Measurements from ENCODE around the gene BLM. TPM values are rescaled to one million over a fixed set of nuclear protein-coding genes. Genes with fewer than 3 reads are reported as not detected.

Gene BLM
- total and polyA plus RNA-seq, 2 of the 13 experiments (the other 11 are each of a cell fraction or from before 2014, with no cell fraction given): 5.1 to 11.8 TPM

DNA sequence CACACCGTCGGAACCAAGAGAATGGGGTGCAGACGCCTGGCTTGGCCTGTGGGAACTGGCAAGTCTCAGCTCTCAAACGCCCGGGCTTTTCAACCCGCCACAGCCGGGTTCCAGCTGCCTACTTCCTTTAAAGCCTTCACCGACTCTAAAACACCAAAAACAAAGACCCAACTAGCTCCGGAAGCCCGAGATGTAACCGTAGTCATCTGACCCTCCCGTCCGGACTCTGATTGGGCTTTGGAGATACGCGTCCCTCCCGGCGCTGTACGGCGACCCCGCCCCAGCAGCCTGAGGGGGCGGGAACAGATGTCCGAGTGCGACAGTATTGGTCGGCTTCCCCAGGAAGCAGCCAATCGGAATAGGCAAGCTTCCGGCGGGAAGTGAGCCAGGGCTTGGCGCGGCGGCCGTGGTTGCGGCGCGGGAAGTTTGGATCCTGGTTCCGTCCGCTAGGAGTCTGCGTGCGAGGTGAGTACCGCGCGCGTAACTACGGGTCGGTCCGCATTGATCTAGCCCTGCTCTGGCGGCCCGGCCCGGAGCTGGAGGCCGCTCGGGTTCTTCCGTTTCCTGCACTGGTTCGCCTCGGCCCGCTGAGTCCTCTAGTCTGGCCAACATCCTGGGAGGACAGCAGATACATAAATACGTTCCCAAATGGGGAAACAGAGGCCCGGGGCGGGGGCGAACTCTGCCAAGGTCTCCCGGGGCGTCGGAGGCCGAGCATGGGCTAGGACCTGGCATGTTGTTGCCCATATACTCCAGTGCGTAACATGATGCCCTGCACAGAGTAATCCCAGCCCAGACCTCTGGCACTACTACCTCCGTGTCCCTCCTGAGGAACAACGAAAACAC is at the start of gene BLM (continued):
- no peak for TF ChIP-seq NFE2L2 (IDR thresholded peaks at IDR 0.05; ENCODE audit: low read length)
- TF ChIP-seq, protein P1, sequence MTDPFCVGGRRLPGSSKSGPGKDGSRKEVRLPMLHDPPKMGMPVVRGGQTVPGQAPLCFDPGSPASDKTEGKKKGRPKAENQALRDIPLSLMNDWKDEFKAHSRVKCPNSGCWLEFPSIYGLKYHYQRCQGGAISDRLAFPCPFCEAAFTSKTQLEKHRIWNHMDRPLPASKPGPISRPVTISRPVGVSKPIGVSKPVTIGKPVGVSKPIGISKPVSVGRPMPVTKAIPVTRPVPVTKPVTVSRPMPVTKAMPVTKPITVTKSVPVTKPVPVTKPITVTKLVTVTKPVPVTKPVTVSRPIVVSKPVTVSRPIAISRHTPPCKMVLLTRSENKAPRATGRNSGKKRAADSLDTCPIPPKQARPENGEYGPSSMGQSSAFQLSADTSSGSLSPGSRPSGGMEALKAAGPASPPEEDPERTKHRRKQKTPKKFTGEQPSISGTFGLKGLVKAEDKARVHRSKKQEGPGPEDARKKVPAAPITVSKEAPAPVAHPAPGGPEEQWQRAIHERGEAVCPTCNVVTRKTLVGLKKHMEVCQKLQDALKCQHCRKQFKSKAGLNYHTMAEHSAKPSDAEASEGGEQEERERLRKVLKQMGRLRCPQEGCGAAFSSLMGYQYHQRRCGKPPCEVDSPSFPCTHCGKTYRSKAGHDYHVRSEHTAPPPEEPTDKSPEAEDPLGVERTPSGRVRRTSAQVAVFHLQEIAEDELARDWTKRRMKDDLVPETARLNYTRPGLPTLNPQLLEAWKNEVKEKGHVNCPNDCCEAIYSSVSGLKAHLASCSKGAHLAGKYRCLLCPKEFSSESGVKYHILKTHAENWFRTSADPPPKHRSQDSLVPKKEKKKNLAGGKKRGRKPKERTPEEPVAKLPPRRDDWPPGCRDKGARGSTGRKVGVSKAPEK (CRISPR knock-in tag; IDR thresholded peaks at IDR 0.05; ENCODE audit: borderline replicate concordance): no peak
- TF ChIP-seq, protein P2, sequence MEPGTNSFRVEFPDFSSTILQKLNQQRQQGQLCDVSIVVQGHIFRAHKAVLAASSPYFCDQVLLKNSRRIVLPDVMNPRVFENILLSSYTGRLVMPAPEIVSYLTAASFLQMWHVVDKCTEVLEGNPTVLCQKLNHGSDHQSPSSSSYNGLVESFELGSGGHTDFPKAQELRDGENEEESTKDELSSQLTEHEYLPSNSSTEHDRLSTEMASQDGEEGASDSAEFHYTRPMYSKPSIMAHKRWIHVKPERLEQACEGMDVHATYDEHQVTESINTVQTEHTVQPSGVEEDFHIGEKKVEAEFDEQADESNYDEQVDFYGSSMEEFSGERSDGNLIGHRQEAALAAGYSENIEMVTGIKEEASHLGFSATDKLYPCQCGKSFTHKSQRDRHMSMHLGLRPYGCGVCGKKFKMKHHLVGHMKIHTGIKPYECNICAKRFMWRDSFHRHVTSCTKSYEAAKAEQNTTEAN (CRISPR knock-in tag; conservative IDR thresholded peaks at IDR 0.05): no peak
- TF ChIP-seq, protein P3, sequence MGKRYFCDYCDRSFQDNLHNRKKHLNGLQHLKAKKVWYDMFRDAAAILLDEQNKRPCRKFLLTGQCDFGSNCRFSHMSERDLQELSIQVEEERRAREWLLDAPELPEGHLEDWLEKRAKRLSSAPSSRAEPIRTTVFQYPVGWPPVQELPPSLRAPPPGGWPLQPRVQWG (CRISPR knock-in tag; IDR thresholded peaks at IDR 0.05; ENCODE audit: borderline replicate concordance, low read depth): no peak
- TF ChIP-seq RBAK (CRISPR knock-in tag; IDR thresholded peaks at IDR 0.05): no peak
- no peak for TF ChIP-seq ZNF75D (CRISPR knock-in tag; IDR thresholded peaks at IDR 0.05; ENCODE audit: borderline replicate concordance)
- no peak for TF ChIP-seq NPAS2 (CRISPR knock-in tag; IDR thresholded peaks at IDR 0.05; ENCODE audit: borderline replicate concordance)
- TF ChIP-seq RBFOX2 (IDR thresholded peaks at IDR 0.05; ENCODE audit: low read depth, low read length): peak; percentile 74
- 0 out of 2 replicates have a peak, but pooled peaks have one; percentile 48 for TF ChIP-seq ZNF772 (CRISPR knock-in tag; IDR thresholded peaks at IDR 0.05)
- peak; percentile 43; the same call in 1 of the 2 replicates for TF ChIP-seq ZNF746 (CRISPR knock-in tag; IDR thresholded peaks at IDR 0.05)
- TF ChIP-seq NR1H2 (CRISPR knock-in tag; IDR thresholded peaks at IDR 0.05; ENCODE audit: borderline replicate concordance, low read depth): no peak
- no peak for TF ChIP-seq ZKSCAN5 (CRISPR knock-in tag; IDR thresholded peaks at IDR 0.05)
- TF ChIP-seq ZNF678 (CRISPR knock-in tag; IDR thresholded peaks at IDR 0.05): no peak
- TF ChIP-seq STAG1 (CRISPR knock-in tag; IDR thresholded peaks at IDR 0.05): peak; percentile 12; the same call in 1 of the 2 replicates
- peak; percentile 44; the same call in 1 of the 2 replicates for TF ChIP-seq ZBTB42 (CRISPR knock-in tag; IDR thresholded peaks at IDR 0.05)
- TF ChIP-seq ARNTL (CRISPR knock-in tag; IDR thresholded peaks at IDR 0.05): no peak
- TF ChIP-seq, protein P4, sequence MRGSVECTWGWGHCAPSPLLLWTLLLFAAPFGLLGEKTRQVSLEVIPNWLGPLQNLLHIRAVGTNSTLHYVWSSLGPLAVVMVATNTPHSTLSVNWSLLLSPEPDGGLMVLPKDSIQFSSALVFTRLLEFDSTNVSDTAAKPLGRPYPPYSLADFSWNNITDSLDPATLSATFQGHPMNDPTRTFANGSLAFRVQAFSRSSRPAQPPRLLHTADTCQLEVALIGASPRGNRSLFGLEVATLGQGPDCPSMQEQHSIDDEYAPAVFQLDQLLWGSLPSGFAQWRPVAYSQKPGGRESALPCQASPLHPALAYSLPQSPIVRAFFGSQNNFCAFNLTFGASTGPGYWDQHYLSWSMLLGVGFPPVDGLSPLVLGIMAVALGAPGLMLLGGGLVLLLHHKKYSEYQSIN (CRISPR knock-in tag; IDR thresholded peaks at IDR 0.05; ENCODE audit: borderline replicate concordance): no peak
- TF ChIP-seq PRMT3 (CRISPR knock-in tag; IDR thresholded peaks at IDR 0.05; ENCODE audit: borderline replicate concordance, low read depth): peak; percentile 86; the same call in 1 of the 2 replicates
- 0 out of 2 replicates have a peak, but pooled peaks have one; percentile 41 for TF ChIP-seq ZC3H13 (CRISPR knock-in tag; IDR thresholded peaks at IDR 0.05)
- TF ChIP-seq SRSF4 (IDR thresholded peaks at IDR 0.05; ENCODE audit: low read depth, low read length, poor library complexity, severe bottlenecking): no peak
- TF ChIP-seq YEATS4 (CRISPR knock-in tag; IDR thresholded peaks at IDR 0.05; ENCODE audit: borderline replicate concordance): peak; percentile 65; the same call in 1 of the 2 replicates
- no peak for TF ChIP-seq ZNF33A (CRISPR knock-in tag; IDR thresholded peaks at IDR 0.05; ENCODE audit: borderline replicate concordance)
- TF ChIP-seq ZSCAN30 (CRISPR knock-in tag; IDR thresholded peaks at IDR 0.05): no peak

Data from HepG2 (cell line).